IMR-90 (cell line): Measurements from ENCODE around the gene PRELID1. TPM values are rescaled to one million over a fixed set of nuclear protein-coding genes. Genes with fewer than 3 reads are reported as not detected.

Experiments
- BHLHE40 ChIP-seq: fragments of 150-350 bp; IDR thresholded peaks from 2 replicates; pipeline ENCODE4 v1.6.1; 2016; ENCODE audit warnings: mild to moderate bottlenecking, low read depth, low read length
- FOS ChIP-seq: fragments of 150-350 bp; IDR thresholded peaks from 2 replicates; pipeline ENCODE4 v1.6.1; 2016; ENCODE audit warnings: low read depth, low read length
- MAFK ChIP-seq: IDR thresholded peaks from 2 replicates; pipeline ENCODE4 v1.6.1; 2012; ENCODE audit warnings: low read depth, low read length, improper control_type of control experiment
- RAD21 ChIP-seq: IDR thresholded peaks from 2 replicates; pipeline ENCODE4 v1.6.1; 2012; ENCODE audit warnings: low read length, improper control_type of control experiment
- SMC3 ChIP-seq: fragments of 150-350 bp; IDR thresholded peaks from 2 replicates; pipeline ENCODE4 v1.6.1; 2016; ENCODE audit warnings: low read depth, mild to moderate bottlenecking, antibody characterized with exemption, low read length, moderate library complexity
- USF2 ChIP-seq: fragments of 150-350 bp; IDR thresholded peaks from 2 replicates; pipeline ENCODE4 v1.6.1; 2017; ENCODE audit warnings: mild to moderate bottlenecking, antibody characterized with exemption, low read length, low read depth
- polyA plus RNA-seq, 3 experiments: library from polyadenylated mRNA; depleted of rRNA; stranded (reverse); fragments of >200 nt; gene quantifications; 2 replicates each; pipeline ENCODE4 v1.2.3, GENCODE V29; 2012; ENCODE audit warnings: low replicate concordance in 1 of 3
- total RNA-seq: library from RNA; depleted of rRNA; stranded (reverse); fragments of >200 nt; gene quantifications from 2 replicates; pipeline ENCODE4 v1.2.3, GENCODE V29; 2012

PRELID1 gene
- total and polyA plus RNA-seq, 2 of the 4 experiments (the other 2 are of a cell fraction): 116 to 239 TPM

- no peak for TF ChIP-seq SMC3
- peak; percentile 36; the same call in 1 of the 2 replicates for TF ChIP-seq USF2
- no peak for TF ChIP-seq BHLHE40
- no peak; the same call in none of the 2 replicates for TF ChIP-seq FOS
- no peak for TF ChIP-seq RAD21
- no peak for TF ChIP-seq MAFK
Observed at GRCh38 chr5:177351392-177352329, 48.1 kb downstream of the PRELID1 start, which contains the start of gene LMAN2 (continued).
